Testis (tissue), 3 donors: ENCODE data around the gene SLC16A13. TPM values are rescaled to one million over a fixed set of nuclear protein-coding genes. Genes with fewer than 3 reads are reported as not detected.

Experiments
- DNase-seq: peaks from one replicate; pipeline ENCODE4 v3.0.0-alpha.2; 2019
- H3K27ac ChIP-seq, 2 donors: fragments of 200-600 bp; sonication (generic); one replicate each; pipeline ENCODE4 v1.5.1; 2019
- H3K27me3 ChIP-seq: fragments of 200-600 bp; sonication (generic); one replicate; pipeline ENCODE4 v1.5.1; 2019
- H3K36me3 ChIP-seq: fragments of 200-600 bp; sonication (generic); one replicate; pipeline ENCODE4 v1.5.1; 2017; ENCODE audit warnings: low read depth; ENCODE audit errors: missing control alignments
- H3K4me1 ChIP-seq: fragments of 200-600 bp; sonication (generic); one replicate; pipeline ENCODE4 v1.5.1; 2019
- H3K4me3 ChIP-seq, 2 donors: fragments of 200-600 bp; sonication (generic); one replicate each; pipeline ENCODE4 v1.5.1; 2017 to 2019
- H3K9me3 ChIP-seq: fragments of 200-600 bp; sonication (generic); one replicate; pipeline ENCODE4 v1.5.1; 2017
- CTCF ChIP-seq, 3 experiments: fragments of 450-650 bp in 2 of 3; fragments of 200-600 bp in 1 of 3; sonication (generic) in 1 of 3; IDR thresholded peaks; one replicate each; pipeline ENCODE4 v1.5.1; 2016 to 2019; ENCODE audit warnings: antibody characterized with exemption in 3 of 3, mild to moderate bottlenecking in 2 of 3, moderate library complexity in 1 of 3
- POLR2A ChIP-seq: fragments of 450-650 bp; IDR thresholded peaks from one replicate; pipeline ENCODE4 v1.6.1; 2017; ENCODE audit warnings: antibody characterized with exemption, mild to moderate bottlenecking, moderate library complexity
- WGBS, 2 donors: methylation state at CpG; one replicate each; pipeline ENCODE4 v1.1.5; 2018; 5-methylcytosine and 5-hydroxymethylcytosine counted together
- intact Hi-C: fragments of 100-400 bp; cut with DNase I; formaldehyde crosslinking; loops from one replicate; pipeline ENCODE4 v1.15.1; 2023; ENCODE audit warnings: low total_unique reads
- polyA plus RNA-seq: library from polyadenylated mRNA; stranded (reverse); fragments of 350-450 nt; fragmentation: Illumina TruSeq; extraction: RNeasy Lipid Tissue Mini Kit (QIAGEN cat#74804); gene quantifications from one replicate; pipeline ENCODE4 v1.2.3, GENCODE V29; 2014; ENCODE audit warnings: low read depth, low replicate concordance; ENCODE audit not compliant: insufficient read depth
- total RNA-seq, 2 donors: library from RNA; depleted of rRNA; stranded (reverse); fragments of >200 nt; gene quantifications; one replicate each; pipeline ENCODE4 v1.2.3, GENCODE V29; 2016

SLC16A13 gene
- total and polyA plus RNA-seq, 3 donors from 2014 or later, result 1.9 to 2.2 (median 2.0) TPM

DNA sequence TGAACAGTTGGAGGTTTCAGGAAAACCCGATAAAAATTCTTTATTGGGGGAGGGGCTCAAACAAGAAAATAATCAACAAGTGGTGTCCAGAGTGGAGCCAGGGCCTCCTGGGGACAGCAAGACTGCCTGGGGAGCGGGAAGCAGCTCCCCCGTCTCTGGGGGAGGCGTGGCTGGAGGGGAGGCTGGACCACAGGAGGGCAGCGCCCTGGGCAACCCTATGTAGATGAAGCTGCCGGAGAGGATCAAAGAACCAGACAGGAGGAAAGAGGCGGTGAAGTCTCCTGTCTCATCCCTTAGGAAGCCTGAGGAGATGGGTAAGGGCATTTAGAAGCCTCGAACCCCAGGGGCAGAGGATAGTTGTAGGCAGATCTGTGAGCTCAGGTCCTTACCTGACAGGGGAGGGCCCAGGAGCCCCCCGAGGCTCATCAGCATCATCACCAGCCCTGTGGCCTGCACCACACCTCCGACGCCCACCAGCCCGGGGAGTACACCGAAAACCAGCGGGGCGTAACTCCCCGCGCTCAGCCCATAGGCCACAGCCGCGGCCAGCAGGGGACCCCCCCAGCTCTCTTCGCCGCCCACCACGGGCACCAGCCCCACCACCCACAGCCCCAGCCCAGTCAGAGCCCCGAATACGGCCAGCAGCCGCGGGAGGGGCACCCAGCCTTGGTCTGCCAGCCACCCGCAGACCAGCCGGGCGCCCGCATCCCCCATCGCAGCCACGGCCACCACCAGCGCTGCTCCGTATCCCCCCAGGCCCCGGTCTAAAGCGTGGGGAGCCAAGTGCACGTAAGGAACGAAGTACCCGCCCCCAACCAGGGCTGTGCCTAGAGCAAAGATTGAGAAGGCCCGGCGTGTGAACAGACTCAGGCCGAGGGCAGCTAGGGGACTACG is 6.0 kb downstream of the SLC16A13 start:
- no peak for TF ChIP-seq POLR2A
- no peak for TF ChIP-seq CTCF (IDR thresholded peaks at IDR 0.05)
- peak overlapping the region in 1 of 2 donors; percentile 59 for H3K4me3 ChIP-seq
- H3K27me3 ChIP-seq, result no peaks in the 10 kb centered on the region
- intact Hi-C loops, result no loop called here
- DNase-seq, result no peak
- no peak overlapping the region for H3K27ac ChIP-seq
- peaks cover 29% of the 10 kb centered on the region for H3K4me1 ChIP-seq
- H3K36me3 ChIP-seq, result no peaks in the 10 kb centered on the region
- 25 to 35% methylated on average over 23 to 43 of the region's 43 CpGs for WGBS, 2 donors
- no peaks in the 10 kb centered on the region for H3K9me3 ChIP-seq

DNA sequence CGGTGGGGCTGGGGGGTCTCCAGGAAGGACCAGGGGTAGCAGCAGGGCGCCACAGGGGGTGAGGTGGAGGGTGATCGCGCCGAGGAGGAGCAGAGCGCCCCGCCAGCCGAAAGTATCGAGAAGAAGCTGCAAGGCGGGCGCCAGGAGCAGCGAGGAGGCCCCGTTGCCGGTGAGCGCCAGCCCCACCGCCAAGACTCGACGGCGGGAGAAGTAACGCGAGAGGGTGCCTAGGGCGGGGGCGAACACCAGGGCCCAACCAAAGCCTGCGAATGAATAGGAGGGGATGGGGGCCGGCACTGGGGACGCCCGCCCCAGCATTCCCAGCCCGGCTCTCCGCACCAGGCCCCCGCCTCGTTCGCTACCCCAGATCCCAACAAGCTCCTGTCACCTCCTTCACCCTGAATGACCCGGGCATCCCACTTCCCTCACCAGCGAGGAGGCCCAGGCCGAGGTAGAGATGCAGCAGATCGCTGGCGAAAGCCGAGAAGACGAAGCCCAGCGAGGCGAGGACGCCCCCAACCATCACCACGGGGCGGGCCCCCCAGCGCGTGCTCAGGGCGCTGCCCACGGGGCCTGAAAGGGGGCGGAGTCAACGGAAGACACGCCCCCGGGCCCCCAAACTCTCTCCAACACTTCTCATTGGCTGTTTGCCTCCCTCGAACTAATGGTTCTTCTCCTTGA is 6.8 kb downstream of the SLC16A13 start:
- WGBS, 2 donors, result 14 to 21% methylated on average over 31 to 53 of the region's 53 CpGs
- peak overlapping the region in 1 of 2 donors; percentile 59 for H3K4me3 ChIP-seq
- DNase-seq, result no peak
- H3K27me3 ChIP-seq, result no peaks in the 10 kb centered on the region
- peaks cover 33% of the 10 kb centered on the region for H3K4me1 ChIP-seq
- H3K36me3 ChIP-seq, result no peaks in the 10 kb centered on the region
- TF ChIP-seq POLR2A, result no peak
- no peak for TF ChIP-seq CTCF (IDR thresholded peaks at IDR 0.05)
- intact Hi-C loops, result no loop called here
- H3K9me3 ChIP-seq, result no peaks in the 10 kb centered on the region
- H3K27ac ChIP-seq, result no peak overlapping the region

GRCh38 chr17:7043182-7043496 is 7.3 kb downstream of the SLC16A13 start:
- Histone ChIP-seq H3K9me3 (no peaks in the 10 kb centered on the region), H3K27me3 (no peaks in the 10 kb centered on the region), H3K36me3 (no peaks in the 10 kb centered on the region), H3K4me1 (peaks cover 33% of the 10 kb centered on the region), H3K27ac (no peak overlapping the region), H3K4me3 (peak overlapping the region; percentile 34 to 59)
- intact Hi-C loops, result no loop called here
- WGBS, 2 donors, result 1% methylated on average over 11 to 21 of the region's 21 CpGs
- no peak for DNase-seq
- no peak for TF ChIP-seq POLR2A
- no peak for TF ChIP-seq CTCF (IDR thresholded peaks at IDR 0.05)

DNA sequence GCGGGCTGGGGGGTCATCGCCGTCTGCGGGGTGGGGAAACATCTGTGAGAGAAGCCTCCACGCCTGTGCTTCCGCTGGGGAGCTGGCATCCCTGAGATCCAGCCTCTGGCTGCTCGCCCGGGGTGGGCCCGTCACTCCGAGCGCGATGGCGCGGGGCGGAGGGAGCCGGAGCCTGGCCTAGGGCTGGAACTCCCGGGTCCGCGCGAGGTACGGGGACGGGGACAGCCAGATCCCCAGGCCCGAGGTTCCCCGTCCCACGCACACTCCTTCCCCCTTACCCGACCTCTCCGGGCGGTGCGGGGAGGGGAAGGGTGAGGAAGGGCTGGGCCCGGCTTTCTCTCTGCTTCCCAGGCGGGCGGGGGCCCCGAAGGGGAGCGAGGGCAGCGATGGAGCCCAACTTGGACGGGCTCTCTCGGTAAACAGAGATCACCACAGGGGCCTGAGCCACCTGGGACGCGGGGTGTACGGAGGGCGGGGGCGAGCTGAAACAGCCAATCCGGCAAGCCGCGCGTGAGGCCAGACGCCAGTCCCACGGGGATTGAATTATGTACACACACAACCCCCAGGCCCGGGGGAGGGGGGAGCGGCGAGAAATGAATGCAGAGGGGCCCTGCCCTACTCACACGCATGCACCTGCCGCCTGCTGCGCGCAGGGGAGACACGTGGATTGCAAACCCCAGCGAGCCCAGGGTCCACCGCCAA is 7.8 kb downstream of the SLC16A13 start, which contains the start of gene SLC16A11:
TSS of gene SLC16A11 (minus strand) at position 596 of the 702 bp plus-strand sequence. CDS start at position 17, 579 bp downstream.
- no peak within 1 kb of the TSS for H3K27ac ChIP-seq
- no peaks in the 10 kb centered on the region for H3K27me3 ChIP-seq
- intact Hi-C loops, result no loop called here
- 1 to 6% methylated on average over 21 to 57 of the region's 58 CpGs for WGBS, 2 donors
- peak; percentile 54 for DNase-seq
- peak within 1 kb of the TSS; percentile 34 to 59 for H3K4me3 ChIP-seq
- H3K4me1 ChIP-seq, result peaks cover 33% of the 10 kb centered on the region
- H3K36me3 ChIP-seq, result no peaks in the 10 kb centered on the region
- no peaks in the 10 kb centered on the region for H3K9me3 ChIP-seq
- no peak for TF ChIP-seq POLR2A
- no peak for TF ChIP-seq CTCF (IDR thresholded peaks at IDR 0.05)
